SK-N-SH treated with all-trans-retinoic acid at 6 μM for 48 hours (cell line): ENCODE results near the gene SLC22A1.

Experiments used
- ATAC-seq: fragments of 200-7000 bp; cut with Tn5 transposase; 3 replicates; pipeline ENCODE4 v1.9.1; 2020; ENCODE audit warnings: mild to moderate bottlenecking, moderate library complexity
- ARNTL ChIP-seq: fragments of 450-650 bp; formaldehyde crosslinking; IDR thresholded peaks from 2 replicates; pipeline ENCODE4 v1.5.0; 2020; ENCODE audit warnings: low read depth, mild to moderate bottlenecking, moderate library complexity, borderline replicate concordance
- BACH2 ChIP-seq: fragments of 250-450 bp; sonication (Bioruptor Pico); IDR thresholded peaks from 2 replicates; pipeline ENCODE4 v1.9.0; 2021; ENCODE audit warnings: mild to moderate bottlenecking, borderline replicate concordance
- CREB5 ChIP-seq: fragments of 250-450 bp; sonication (Bioruptor Pico); IDR thresholded peaks from 2 replicates; pipeline ENCODE4 v1.5.1; 2020; ENCODE audit warnings: low read depth, mild to moderate bottlenecking, moderate library complexity
- CSRNP3 ChIP-seq: fragments of 250-450 bp; sonication (Bioruptor Pico); IDR thresholded peaks from 2 replicates; pipeline ENCODE4 v1.5.1; 2021; ENCODE audit warnings: mild to moderate bottlenecking, moderate library complexity
- ESRRG ChIP-seq: fragments of 250-450 bp; sonication (Bioruptor Pico); IDR thresholded peaks from 2 replicates; pipeline ENCODE4 v1.6.1; 2021; ENCODE audit warnings: mild to moderate bottlenecking
- GLIS3 ChIP-seq: fragments of 250-450 bp; sonication (Bioruptor Pico); IDR thresholded peaks from 2 replicates; pipeline ENCODE4 v1.5.0; 2020; ENCODE audit warnings: mild to moderate bottlenecking, moderate library complexity
- ISL1 ChIP-seq: fragments of 250-450 bp; sonication (Bioruptor Pico); IDR thresholded peaks from 2 replicates; pipeline ENCODE4 v2.1.2; 2022; ENCODE audit warnings: mild to moderate bottlenecking, moderate library complexity
- OSR1 ChIP-seq: fragments of 250-450 bp; sonication (Bioruptor Pico); IDR thresholded peaks from 2 replicates; pipeline ENCODE4 v1.8.0; 2022; ENCODE audit warnings: moderate library complexity, mild to moderate bottlenecking, inconsistent platforms
- POU6F1 ChIP-seq: fragments of 250-450 bp; sonication (Bioruptor Pico); IDR thresholded peaks from 2 replicates; pipeline ENCODE4 v1.8.0; 2021; ENCODE audit warnings: low read depth, mild to moderate bottlenecking, moderate library complexity, borderline replicate concordance
- RARB ChIP-seq: fragments of 250-450 bp; sonication (Bioruptor Pico); IDR thresholded peaks from 2 replicates; pipeline ENCODE4 v1.8.0; 2021; ENCODE audit warnings: mild to moderate bottlenecking, moderate library complexity
- SNAI2 ChIP-seq: fragments of 250-450 bp; sonication (Bioruptor Pico); IDR thresholded peaks from 2 replicates; pipeline ENCODE4 v1.5.0; 2020; ENCODE audit warnings: mild to moderate bottlenecking, moderate library complexity
- TCF4 ChIP-seq: fragments of 250-450 bp; sonication (Bioruptor Pico); IDR thresholded peaks from 2 replicates; pipeline ENCODE4 v1.8.0; 2021; ENCODE audit warnings: mild to moderate bottlenecking, moderate library complexity, borderline replicate concordance
- TOX ChIP-seq: fragments of 250-450 bp; sonication (Bioruptor Pico); IDR thresholded peaks from 2 replicates; pipeline ENCODE4 v1.8.0; 2021; ENCODE audit warnings: mild to moderate bottlenecking, moderate library complexity, borderline replicate concordance
- TSHZ2 ChIP-seq: fragments of 250-450 bp; sonication (Bioruptor Pico); IDR thresholded peaks from 2 replicates; pipeline ENCODE4 v1.5.0; 2020; ENCODE audit warnings: mild to moderate bottlenecking, moderate library complexity
- ZC3H10 ChIP-seq: fragments of 250-450 bp; sonication (Bioruptor Pico); IDR thresholded peaks from 2 replicates; pipeline ENCODE4 v1.5.1; 2021; ENCODE audit warnings: mild to moderate bottlenecking, moderate library complexity
- ZFP3 ChIP-seq: fragments of 250-450 bp; sonication (Bioruptor Pico); IDR thresholded peaks from 2 replicates; pipeline ENCODE4 v1.5.0; 2020; ENCODE audit warnings: mild to moderate bottlenecking, moderate library complexity
- ZFP30 ChIP-seq: fragments of 450-650 bp; formaldehyde crosslinking; IDR thresholded peaks from 2 replicates; pipeline ENCODE4 v1.5.0; 2022; ENCODE audit warnings: mild to moderate bottlenecking, moderate library complexity
- ZNF565 ChIP-seq: fragments of 450-650 bp; formaldehyde crosslinking; conservative IDR thresholded peaks from 2 replicates; pipeline ENCODE4 v1.5.0; 2020; ENCODE audit warnings: low read depth, mild to moderate bottlenecking, moderate library complexity
- ZNF70 ChIP-seq: fragments of 450-650 bp; formaldehyde crosslinking; IDR thresholded peaks from 2 replicates; pipeline ENCODE4 v1.5.0; 2020; ENCODE audit warnings: mild to moderate bottlenecking, moderate library complexity
- ZNF8 ChIP-seq: fragments of 450-650 bp; formaldehyde crosslinking; IDR thresholded peaks from 2 replicates; pipeline ENCODE4 v1.5.0; 2020; ENCODE audit warnings: mild to moderate bottlenecking, moderate library complexity

SLC22A1 gene

GRCh38 chr6:160093946-160094345, 27.7 kb upstream of the SLC22A1 start (continued):
- TF ChIP-seq ESRRG (CRISPR knock-in tag) (no peak), RARB (CRISPR knock-in tag) (no peak), BACH2 (CRISPR knock-in tag) (no peak)
- TF ChIP-seq, all 23 proteins: peak for 0

- TF ChIP-seq ARNTL (CRISPR knock-in tag) (no peak), TCF4 (CRISPR knock-in tag) (no peak), ZNF70 (no peak), ZNF565 (no peak), CSRNP3 (no peak)
- no peak for ATAC-seq
Observed at GRCh38 chr6:160095146-160095845, 26.3 kb upstream of the SLC22A1 start.

- no peak for TF ChIP-seq ARNTL (CRISPR knock-in tag)
- no peak for TF ChIP-seq TOX (CRISPR knock-in tag)
- ATAC-seq, result no peak
Observed at GRCh38 chr6:160101277-160102205, 20.1 kb upstream of the SLC22A1 start.

- ATAC-seq, result no peak
- TF ChIP-seq ISL1 (CRISPR knock-in tag) (no peak), POU6F1 (CRISPR knock-in tag) (no peak), TCF4 (CRISPR knock-in tag) (no peak), ZFP3 (CRISPR knock-in tag) (no peak), ZFP30 (CRISPR knock-in tag) (no peak), ARNTL (CRISPR knock-in tag) (no peak), CREB5 (CRISPR knock-in tag) (no peak)
Observed at GRCh38 chr6:160102399-160102798, 19.2 kb upstream of the SLC22A1 start.

- ATAC-seq, result peak; percentile 83
Observed at GRCh38 chr6:160102956-160103824, 18.4 kb upstream of the SLC22A1 start.

More at GRCh38 chr6:160102956-160103824, 18.4 kb upstream of the SLC22A1 start:
- no peak for TF ChIP-seq SNAI2 (CRISPR knock-in tag)
- TF ChIP-seq ZC3H10 (CRISPR knock-in tag), result no peak
- no peak for TF ChIP-seq POU6F1 (CRISPR knock-in tag)
- TF ChIP-seq ZNF565, result no peak
- TF ChIP-seq TCF4 (CRISPR knock-in tag), result no peak
- no peak for TF ChIP-seq TSHZ2 (CRISPR knock-in tag)
- TF ChIP-seq CREB5 (CRISPR knock-in tag), result no peak
- TF ChIP-seq GLIS3 (CRISPR knock-in tag), result no peak
- TF ChIP-seq ZFP3 (CRISPR knock-in tag), result no peak
- TF ChIP-seq OSR1 (CRISPR knock-in tag), result no peak
- no peak for TF ChIP-seq ZNF8
- no peak for TF ChIP-seq ZNF70
